HG03457 (cell line): ENCODE results near the gene FAM240A.

Experiments used
- ATAC-seq: cut with Tn5 transposase; IDR thresholded peaks from one replicate; pipeline ENCODE4 v1.9.1; 2021; ENCODE audit warnings: moderate number of reproducible peaks; ENCODE audit not compliant: unreplicated experiment

FAM240A gene

DNA sequence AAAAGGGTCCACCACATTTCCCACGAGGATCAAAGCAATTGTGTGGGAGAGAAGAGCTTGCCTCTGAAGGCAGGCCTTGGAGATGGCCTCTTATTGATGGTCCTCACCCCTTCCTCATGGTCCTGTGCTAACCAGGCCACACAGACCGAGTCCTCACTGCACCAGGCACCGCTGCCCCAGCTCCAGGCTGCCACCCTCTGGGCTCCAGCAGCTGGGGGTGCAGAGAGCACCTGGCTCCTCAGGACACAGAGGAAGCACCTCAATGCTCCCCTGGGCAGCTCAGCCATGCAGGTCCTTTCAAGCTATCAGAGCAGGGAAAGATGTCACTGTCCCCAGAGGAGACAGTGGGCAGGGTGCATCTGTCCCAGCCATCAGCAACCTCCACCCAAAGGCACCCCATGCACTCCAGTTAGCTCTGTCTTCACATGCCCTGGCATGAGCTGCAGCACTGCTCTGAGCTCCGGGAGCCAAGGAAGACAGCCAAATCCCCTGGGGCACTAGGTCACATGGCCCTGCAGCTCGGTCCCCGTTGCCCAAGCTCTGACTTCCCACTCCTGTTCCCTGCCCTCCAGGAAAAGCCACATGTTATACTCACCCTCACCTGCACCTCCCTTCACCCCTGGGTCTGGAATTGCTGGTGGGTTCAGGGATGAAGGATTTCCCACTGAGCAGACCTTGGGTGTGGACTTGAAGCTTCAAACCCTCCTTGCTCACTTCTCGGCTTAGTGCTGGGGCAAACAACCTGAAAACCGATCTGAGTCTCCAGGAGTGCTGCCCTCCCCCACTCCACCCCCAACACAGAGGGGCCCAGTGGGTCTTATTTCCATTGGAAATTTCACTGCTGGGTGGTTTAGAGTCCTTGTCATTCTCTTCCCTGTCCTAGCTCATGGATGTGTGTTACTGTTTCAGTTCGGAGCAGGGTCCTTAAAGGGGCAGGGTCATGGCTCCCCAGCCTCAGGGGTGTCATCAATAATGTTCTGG, 48.5 kb downstream of the FAM240A start:
- ATAC-seq = no peak

DNA sequence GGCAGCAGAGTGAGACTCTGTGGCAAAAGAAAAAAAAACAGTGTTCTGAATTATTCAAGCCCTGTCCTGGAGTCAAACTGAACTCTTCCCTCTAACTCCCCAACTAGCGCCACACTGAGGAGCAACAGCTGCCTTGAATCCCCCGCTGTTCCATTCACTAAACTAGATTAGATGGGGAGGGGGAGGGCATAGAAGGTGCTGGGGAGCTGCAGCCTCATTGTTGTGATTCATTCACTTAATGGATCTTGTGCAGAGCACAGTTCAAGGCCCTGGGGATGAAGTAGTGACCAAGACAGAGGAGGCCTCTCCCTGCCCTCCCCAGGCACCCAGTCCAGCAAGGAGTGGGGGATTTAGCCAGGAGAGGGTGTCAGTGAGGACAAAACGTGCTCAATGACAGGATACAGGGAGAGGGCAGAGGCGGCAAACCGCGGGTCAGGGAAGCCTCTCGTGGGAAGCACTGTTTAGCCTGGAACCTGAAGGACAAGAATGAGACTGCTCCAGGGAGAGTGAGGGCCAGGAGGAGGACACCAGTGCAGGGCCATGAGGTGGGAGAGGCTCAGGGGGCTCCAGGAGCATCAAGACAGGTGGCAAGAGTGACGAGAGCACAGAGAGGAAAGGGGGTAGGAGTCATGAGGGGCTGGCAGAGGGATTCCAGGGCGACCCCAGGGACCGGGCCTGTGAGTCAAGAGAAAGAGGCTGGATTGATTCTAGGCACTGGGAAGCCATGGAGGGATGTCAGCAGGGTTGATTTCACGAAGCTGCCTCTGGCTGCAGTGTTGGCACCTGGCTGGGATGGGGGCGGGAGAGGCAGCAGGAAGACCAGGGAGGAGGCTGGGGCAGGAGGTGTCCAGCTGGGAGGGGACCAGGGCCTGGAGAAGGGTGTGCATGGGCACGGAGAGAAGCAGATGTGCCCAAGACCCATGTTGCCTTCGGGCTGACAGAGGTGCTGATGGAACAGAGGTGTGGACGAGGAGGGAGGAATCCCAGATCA, 49.7 kb downstream of the FAM240A start:
- no peak for ATAC-seq

DNA sequence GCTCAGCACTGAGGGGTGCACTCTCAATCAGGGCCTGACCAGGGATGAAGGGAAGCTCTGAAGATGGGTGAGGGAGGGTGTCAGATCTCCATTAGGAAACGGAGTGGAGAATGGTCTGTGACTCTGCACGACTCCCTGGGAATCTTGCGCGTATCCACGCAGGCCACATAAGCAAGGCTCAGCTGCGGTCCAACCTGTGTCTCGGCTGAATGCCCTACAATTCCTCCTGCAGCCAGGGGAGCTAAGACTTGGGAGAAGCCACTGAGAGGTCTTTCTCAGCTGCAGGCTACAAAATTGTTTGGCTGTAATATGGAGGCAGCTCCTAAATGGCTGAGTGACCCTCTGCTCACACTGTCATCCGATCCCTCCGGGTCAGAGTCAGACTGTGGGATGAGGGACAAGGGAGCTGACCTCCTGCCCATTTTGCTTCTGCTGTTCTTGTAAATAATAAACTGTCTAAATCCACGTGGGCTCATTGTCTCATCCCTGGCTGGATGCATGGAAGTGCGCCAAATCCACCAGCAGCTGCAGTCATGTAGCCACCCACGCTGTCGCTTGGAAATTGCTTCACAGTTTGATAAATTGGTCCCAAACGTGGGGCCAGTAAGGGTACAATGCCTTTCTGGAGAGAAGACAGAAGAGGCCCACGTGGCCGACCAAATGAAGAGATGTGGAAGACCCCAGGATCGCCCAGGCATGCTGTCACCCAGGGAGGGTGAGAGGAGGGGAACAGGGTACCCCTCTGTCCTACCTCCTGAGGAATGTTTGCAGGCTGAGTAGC, 50.6 kb downstream of the FAM240A start:
- ATAC-seq = no peak

DNA sequence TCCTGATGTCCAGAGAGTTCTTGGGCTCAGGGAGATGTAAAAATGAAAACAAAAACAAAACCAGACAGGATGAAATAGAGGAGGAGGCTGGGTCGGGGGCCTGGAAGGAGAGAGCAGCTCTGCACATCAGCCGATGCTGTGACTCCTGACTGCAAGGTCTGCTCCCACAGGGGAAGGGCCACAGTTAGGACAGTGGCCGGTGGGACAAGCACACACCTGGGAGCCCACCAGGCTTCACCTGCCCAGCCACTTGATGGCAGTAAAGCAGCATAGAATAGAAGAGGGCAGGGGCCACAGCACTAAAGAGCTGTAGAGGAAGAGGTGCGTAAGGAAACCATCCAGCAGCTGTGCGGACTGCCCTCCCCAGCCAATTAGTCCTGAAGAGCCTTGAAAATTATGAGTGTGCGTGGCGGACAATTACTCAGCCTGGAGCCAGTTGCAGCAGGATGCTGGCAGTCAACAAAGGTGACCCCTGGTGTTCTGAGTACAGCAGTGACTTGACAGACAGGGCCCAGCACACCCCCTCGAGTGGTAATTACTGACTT, 51.3 kb downstream of the FAM240A start:
- no peak for ATAC-seq

DNA sequence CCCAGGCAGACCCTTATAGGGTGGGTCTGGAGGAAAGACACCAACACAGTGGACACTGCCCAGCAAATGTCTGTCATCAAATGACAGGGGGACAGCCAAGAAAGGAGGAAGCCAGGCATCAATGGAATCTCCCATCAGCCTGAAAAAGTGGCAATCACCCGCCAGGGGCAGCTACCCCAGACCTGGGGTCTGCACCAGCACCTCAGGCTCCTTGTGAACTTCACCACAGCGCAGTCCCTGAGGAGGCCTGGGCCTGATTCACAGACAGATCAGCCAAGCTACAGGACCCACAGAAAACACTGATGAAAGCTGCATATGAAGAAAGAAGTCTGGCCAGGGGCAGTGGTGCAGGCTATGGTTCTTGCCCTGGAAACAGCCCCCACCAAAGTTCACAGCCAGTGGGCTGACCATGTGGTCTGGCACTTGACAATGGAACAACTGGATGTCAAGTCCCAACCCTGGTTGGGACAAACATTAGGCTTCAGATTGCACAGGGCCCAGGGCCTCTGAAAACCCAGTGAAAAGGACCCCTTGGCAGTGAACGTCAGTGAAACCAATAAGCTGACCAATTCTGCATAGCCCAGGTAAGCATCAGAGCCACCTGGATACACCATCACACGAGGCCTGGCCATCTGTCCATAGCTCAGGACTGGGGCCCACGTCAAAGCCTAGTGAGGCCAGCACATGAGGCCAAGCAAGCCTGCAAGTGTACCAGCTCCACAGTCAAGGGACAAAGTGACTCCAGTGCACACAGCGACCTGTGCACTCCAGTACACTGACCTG, 52.1 kb downstream of the FAM240A start:
- ATAC-seq = no peak

DNA sequence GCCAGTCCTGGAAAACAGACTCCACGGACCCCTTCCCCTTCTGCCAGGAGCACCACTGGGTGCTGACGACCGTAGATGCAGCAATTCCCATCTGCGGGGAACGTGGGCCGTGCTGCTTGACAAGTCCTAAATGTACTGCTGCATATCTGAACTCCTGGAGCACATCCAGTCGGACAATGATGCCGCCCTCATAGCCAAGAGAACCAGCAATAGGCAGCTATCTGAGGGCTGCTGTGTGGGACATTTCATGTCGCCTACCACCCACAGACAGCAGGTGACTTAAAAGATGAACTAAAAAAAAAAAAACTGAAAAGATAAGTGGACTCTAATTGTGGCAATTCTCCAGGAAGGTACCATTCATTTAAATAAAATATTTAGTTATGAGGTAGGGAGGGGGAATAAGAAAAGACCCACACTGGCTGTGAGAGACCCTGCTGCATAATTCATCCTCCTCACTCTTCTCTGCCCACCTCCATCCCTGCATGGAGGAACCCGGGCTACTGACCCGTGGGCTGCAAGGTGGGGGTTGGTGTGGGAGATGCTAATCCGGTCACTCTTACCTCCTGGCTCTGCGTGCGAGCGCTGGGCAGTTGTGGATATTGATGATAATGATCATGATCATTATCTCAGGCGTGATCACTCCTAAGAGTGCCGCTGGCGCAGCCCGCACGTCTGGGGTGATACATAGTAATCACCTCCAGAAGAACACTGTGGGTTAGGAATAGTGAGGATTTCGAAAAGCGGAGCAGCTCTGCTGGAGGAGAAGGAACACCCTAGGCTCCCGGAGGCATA, 52.8 kb downstream of the FAM240A start:
- ATAC-seq = no peak

DNA sequence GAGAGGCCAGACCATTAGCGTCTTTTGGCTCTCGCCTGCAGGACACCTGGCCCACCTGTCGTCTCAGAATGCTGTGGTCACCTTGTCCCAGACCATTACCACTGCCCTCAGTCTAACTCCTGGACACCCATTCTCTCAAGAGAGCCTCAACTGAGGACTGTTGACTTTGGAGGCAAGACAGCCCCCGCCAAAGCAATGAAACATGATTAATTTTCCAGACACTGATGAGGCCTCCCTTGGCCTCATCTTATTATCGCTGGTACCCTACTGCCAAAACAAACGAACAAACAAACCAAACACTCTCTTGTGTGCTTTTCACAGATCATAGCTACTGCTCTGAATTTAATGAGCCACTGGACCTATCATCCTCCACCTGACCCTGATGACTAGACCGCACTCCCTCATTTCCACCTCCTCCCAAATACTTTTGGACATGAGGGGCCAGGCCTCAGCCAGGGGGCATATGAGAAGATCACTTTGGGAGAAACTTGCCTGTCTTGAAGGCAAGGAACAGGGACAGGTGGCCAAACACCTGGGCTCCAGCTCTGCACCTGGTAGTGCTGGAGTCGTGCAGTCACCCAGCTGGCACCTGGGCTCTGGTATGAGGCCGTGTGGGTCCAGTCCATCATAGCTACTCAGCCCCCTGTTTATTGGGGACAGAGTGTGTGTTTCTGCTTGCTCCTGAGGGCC, 53.6 kb downstream of the FAM240A start:
- ATAC-seq = no peak

DNA sequence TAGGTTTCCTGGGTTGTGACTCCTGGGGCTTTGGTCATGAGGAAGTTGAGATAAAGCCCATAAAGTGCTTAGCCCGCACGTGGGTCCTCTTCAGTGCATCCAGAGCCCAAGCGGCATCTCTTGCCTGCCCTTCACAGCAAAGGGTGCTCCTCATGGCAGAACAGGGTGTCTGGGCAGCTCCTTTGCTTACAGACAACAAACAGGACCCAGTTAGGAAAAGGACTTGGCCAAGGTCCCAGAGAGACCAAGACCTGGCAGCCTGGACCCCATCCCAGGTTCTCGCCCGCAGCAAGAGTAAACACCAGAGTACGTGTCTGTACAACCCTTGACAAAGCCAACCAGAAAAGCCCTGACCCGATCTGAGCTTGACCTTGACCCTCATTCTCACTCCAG, 54.1 kb downstream of the FAM240A start:
- no peak for ATAC-seq

DNA sequence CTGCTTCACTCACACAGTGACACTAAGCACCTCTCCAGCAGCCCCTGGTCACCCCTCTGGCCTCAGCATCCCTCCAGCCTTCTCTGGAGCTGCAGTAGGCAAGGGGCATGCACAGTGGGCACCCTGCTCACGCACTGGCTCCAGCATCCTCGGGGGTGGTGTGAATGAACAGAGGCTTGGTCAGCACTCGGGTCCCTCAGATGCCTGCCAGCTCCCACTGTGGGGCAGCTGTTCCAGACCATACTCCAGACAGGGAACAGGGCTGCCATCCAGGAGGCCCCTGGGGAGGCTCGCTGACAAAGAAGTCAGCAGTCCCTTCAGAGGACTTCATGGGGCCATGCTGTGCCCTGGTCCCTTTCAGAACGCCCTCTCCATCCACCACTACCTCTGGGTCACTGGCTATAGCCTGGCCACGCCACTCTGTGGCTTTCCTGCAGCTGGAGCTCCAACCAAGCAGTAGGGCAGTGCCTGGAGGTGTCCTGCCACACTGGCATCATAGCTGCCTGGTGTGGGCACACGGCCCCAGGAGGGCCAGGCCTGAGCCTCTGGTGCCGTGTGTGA, 54.8 kb downstream of the FAM240A start:
- ATAC-seq = no peak

DNA sequence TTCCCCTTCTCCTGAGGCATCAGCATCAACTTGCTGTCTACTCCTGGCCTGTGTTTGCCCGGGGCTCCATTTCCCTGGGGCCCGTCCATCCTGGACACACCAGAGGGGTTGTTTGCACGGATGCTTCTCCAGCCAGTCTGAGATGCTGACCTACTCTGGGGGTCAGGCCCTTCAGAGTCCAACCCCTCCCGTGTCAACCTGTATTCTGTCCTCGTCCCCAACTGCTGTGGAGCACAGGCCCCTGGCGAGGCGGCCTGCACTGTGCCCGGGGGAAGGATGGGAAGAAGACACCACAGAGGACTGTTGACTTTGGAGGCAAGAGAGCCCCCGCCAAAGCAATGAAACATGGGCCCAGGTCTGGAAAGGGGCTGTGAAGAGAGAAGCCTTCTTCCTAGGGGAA, 55.3 kb downstream of the FAM240A start:
- ATAC-seq = no peak

DNA sequence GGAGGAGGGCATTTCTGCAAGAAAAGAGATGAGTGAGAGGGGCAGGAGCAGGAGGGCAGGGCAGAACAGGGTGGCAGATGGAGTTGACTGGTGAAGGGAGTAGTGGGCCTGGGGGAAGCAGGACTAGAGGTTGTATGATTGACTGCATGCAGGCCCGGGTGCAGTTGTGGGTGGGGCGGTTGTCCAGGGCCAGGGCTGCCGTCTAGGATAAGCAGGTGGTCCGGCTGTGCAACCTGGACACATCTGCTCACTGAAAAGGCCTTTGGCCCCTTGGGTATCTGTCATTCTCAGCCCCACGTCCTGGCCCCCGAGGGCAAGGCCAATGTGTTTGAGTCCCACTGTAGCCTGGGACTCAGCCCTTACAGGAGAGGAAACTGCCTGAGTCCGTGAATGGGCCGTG, 55.8 kb downstream of the FAM240A start:
- ATAC-seq = no peak

DNA sequence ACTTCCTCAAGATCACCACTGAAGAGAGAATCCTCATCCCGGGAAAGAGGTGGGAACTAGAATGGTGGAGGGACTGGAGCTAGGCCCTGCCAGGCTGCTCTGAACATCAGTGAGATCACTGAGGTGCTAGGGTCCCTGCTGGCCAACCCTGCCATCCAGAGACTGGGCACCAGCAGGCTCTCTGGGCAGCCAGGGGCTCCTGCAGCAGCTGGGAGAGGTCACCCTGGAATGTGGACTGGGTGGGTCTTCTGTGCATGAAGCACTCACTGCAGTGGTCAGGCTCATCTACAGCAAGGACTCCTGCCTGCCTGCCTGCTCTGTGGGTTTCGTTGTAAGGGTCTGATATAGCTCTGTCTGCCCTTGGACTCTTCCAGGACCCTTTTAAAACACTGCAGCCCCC, 56.3 kb downstream of the FAM240A start:
- ATAC-seq = no peak

DNA sequence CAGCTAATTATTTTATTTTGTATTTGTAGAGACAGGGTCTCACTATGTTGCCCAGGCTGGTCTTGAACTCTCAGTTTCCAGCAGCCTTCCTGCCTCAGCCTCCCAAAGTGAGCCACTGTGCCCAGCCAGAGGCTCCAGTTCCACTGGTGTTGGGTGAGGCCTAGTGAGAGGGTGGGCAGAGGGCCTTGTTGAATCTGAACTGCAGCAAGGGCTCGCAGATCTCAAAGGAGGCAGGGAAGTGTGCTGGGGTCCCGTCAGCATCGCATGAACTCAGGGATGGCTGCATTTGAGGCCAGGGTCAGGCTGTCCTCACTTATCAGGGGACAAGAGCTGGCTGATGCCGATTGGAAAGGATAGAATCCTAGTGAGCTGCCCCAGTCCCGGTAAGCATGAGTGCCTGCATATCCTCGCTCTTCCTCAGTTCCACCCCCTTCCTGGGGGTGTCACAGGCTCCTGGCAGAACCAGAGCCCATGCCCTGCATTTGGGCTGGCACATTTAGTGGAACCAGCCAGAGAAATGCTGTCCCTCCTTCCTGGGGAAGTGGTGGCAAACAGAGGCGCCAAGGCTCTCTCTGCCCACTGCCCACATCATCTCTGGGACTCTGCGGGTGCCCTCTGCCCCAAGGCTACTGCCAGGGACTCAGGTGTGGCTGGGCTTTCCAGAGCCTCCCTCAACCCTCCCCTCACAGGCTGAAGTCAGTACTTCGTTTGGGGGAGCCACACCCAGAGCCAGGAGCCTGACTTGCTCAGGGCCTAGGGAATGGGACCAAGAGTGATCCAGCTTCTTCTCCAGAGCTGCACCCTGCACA, 57.1 kb downstream of the FAM240A start:
- ATAC-seq = no peak

DNA sequence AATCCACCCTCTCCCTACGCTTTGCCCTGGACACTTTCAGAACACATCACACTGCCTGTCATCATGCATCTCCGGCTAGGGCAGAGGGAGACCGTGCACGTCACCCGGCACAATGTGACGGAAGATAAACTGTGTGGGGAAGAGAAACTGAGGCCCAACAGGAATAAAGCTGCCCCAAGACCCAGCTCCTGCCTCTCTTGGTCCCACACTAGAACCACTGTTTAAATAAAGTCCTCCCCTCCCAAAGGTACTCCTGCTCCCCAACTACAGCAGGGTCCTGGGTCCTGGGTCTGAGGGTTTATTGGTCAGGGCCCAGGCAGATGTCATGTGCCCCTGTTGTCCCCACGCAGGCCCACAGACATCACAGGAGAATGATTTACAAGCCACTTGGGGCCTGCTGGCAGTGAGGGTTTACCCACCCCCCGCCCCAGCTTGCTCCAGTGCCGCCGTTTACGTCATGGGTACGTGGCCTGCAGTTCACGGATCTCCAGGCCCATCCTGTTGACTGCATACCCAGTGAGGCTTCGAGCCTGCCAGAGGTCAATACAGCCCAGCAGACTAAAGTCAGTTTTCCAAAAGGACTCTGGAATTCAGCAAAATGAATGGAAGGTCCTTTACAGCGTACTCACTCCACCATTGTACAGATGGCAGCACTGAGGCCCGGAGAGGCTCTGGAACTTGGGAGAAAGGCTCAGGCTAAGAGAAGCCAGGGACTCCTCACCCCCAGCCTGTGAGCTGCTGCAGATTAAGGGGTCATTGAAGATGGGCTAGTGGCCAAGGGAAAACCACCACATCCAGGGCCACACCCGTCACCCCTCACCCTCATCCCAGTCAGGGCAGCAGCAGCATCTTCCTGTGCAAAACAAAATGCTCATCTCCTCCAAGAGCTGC, 57.9 kb downstream of the FAM240A start:
- no peak for ATAC-seq

DNA sequence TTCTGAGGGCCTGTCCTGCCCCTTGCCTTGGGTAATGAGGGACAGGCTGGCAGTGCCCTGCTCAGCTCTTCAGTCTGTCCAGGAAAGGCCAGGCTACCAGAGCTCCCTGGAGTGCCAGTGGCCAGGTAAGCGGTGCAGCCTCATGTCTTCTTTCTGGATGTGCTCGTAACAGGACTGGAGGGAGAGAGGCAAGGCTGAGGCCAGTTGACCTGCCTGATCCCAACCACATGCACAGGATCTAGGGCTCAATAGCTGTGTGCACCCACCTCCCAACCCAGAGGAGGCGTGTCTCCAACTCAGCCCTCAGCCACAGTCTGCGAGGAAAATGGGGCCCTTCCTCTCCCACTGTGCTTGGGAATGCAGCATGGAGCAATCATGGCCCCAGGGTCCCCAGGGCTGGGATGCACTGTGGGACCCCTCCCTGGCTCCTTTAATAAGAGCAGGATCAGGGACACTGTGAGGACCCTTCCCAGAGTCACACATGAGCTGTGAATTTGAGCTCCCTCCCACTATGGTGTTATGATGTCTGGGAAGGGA, 58.6 kb downstream of the FAM240A start:
- ATAC-seq = no peak
